Skeletal muscle satellite cell (primary cell): ENCODE data around the gene CRYGS.
"Not testable (repeated sequence)": the region's sequence is repeated elsewhere in the genome, so short reads cannot be mapped to it uniquely, and the experiment has no call there.

Experiments used
- H3K27me3 ChIP-seq: 2 replicates; pipeline ENCODE4 v1.7.0; 2013; ENCODE audit warnings: low read length; ENCODE audit not compliant: control insufficient read depth, insufficient read depth
- H3K36me3 ChIP-seq: 2 replicates; pipeline ENCODE4 v1.7.0; 2013; ENCODE audit warnings: mild to moderate bottlenecking, control low read depth, low read length; ENCODE audit not compliant: insufficient read depth
- H3K4me1 ChIP-seq: 2 replicates; pipeline ENCODE4 v1.7.0; 2013; ENCODE audit warnings: low read length; ENCODE audit not compliant: control insufficient read depth, insufficient read depth
- H3K4me2 ChIP-seq: 2 replicates; pipeline ENCODE4 v1.7.0; 2013; ENCODE audit warnings: mild to moderate bottlenecking, low read length
- H3K4me3 ChIP-seq: 2 replicates; pipeline ENCODE4 v1.7.0; 2013; ENCODE audit warnings: low read length
- H3K9ac ChIP-seq: 2 replicates; pipeline ENCODE4 v1.7.0; 2013; ENCODE audit warnings: mild to moderate bottlenecking, low read depth, low read length, moderate library complexity
- H3K9me3 ChIP-seq: replicated peaks from 2 replicates; pipeline ENCODE4 v1.7.0; 2013; ENCODE audit warnings: mild to moderate bottlenecking, control low read depth, low read length

The CRYGS gene

GRCh38 chr3:186549497-186549896 is 5.3 kb upstream of the CRYGS start:
- Histone ChIP-seq H3K27me3 (no peaks in the 10 kb centered on the region), H3K36me3 (peaks cover 37% of the 10 kb centered on the region), H3K9ac (no peak overlapping the region), H3K4me3 (no peak overlapping the region), H3K4me1 (peaks cover 5% of the 10 kb centered on the region), H3K4me2 (no peak overlapping the region), H3K9me3 (no peaks in the 10 kb centered on the region)

- peak overlapping the region; percentile 7 for H3K9ac ChIP-seq
- H3K27me3 ChIP-seq: no peaks in the 10 kb centered on the region
- H3K9me3 ChIP-seq: no peaks in the 10 kb centered on the region
- no peak overlapping the region for H3K4me3 ChIP-seq
- H3K4me2 ChIP-seq: peak overlapping the region; percentile 34
- peaks cover 33% of the 10 kb centered on the region for H3K4me1 ChIP-seq
- peaks cover 9% of the 10 kb centered on the region for H3K36me3 ChIP-seq
Measured at GRCh38 chr3:186540835-186541226, 3.3 kb downstream of the CRYGS start.

GRCh38 chr3:186540221-186540834 is 3.9 kb downstream of the CRYGS start:
- Histone ChIP-seq H3K4me1 (peaks cover 33% of the 10 kb centered on the region), H3K4me2 (peak overlapping the region; percentile 48), H3K27me3 (no peaks in the 10 kb centered on the region), H3K4me3 (no peak overlapping the region), H3K9ac (no peak overlapping the region), H3K9me3 (no peaks in the 10 kb centered on the region), H3K36me3 (peaks cover 9% of the 10 kb centered on the region)

- Histone ChIP-seq H3K4me2 (no peak overlapping the region), H3K9me3 (no peaks in the 10 kb centered on the region), H3K27me3 (no peaks in the 10 kb centered on the region), H3K36me3 (peaks cover 9% of the 10 kb centered on the region), H3K4me3 (no peak overlapping the region), H3K9ac (no peak overlapping the region), H3K4me1 (peaks cover 23% of the 10 kb centered on the region)
Measured at GRCh38 chr3:186538779-186539178, 5.4 kb downstream of the CRYGS start.

GRCh38 chr3:186536883-186537844 is 7.0 kb downstream of the CRYGS start:
- peaks cover 23% of the 10 kb centered on the region for H3K4me1 ChIP-seq
- no peak overlapping the region for H3K4me2 ChIP-seq
- H3K9ac ChIP-seq: no peak overlapping the region
- peaks cover 9% of the 10 kb centered on the region for H3K36me3 ChIP-seq
- no peaks in the 10 kb centered on the region for H3K9me3 ChIP-seq
- H3K4me3 ChIP-seq: no peak overlapping the region
- no peaks in the 10 kb centered on the region for H3K27me3 ChIP-seq

- Histone ChIP-seq H3K9me3 (no peaks in the 10 kb centered on the region), H3K4me2 (no peak overlapping the region), H3K27me3 (no peaks in the 10 kb centered on the region), H3K36me3 (peaks cover 9% of the 10 kb centered on the region), H3K4me3 (no peak overlapping the region), H3K4me1 (peaks cover 6% of the 10 kb centered on the region), H3K9ac (no peak overlapping the region)
Measured at GRCh38 chr3:186534113-186534669, 10.0 kb downstream of the CRYGS start.

GRCh38 chr3:186532598-186533072 is 11.5 kb downstream of the CRYGS start:
- no peak overlapping the region for H3K4me2 ChIP-seq
- H3K9me3 ChIP-seq: no peaks in the 10 kb centered on the region

GRCh38 chr3:186531694-186532093 is 12.5 kb downstream of the CRYGS start:
- H3K9me3 ChIP-seq, H3K36me3 ChIP-seq, H3K4me1 ChIP-seq, H3K4me3 ChIP-seq, H3K9ac ChIP-seq, H3K4me2 ChIP-seq, H3K27me3 ChIP-seq: not testable (repeated sequence)

More at GRCh38 chr3:186532598-186533072, 11.5 kb downstream of the CRYGS start:
- Histone ChIP-seq H3K36me3 (no peaks in the 10 kb centered on the region), H3K9ac (no peak overlapping the region), H3K27me3 (no peaks in the 10 kb centered on the region), H3K4me1 (peaks cover 6% of the 10 kb centered on the region), H3K4me3 (no peak overlapping the region)

- Histone ChIP-seq H3K9me3 (no peaks in the 10 kb centered on the region), H3K36me3 (no peaks in the 10 kb centered on the region), H3K27me3 (no peaks in the 10 kb centered on the region), H3K4me1 (no peaks in the 10 kb centered on the region), H3K9ac (no peak overlapping the region), H3K4me3 (no peak overlapping the region), H3K4me2 (no peak overlapping the region)
Measured at GRCh38 chr3:186530415-186530814, 13.8 kb downstream of the CRYGS start.

GRCh38 chr3:186529201-186529999 is 14.8 kb downstream of the CRYGS start:
- H3K36me3 ChIP-seq: no peaks in the 10 kb centered on the region
- no peak overlapping the region for H3K4me2 ChIP-seq
- no peak overlapping the region for H3K4me3 ChIP-seq
- H3K9ac ChIP-seq: no peak overlapping the region
- H3K27me3 ChIP-seq: no peaks in the 10 kb centered on the region
- H3K4me1 ChIP-seq: no peaks in the 10 kb centered on the region
- H3K9me3 ChIP-seq: no peaks in the 10 kb centered on the region

GRCh38 chr3:186526256-186526606 is 17.9 kb downstream of the CRYGS start:
- no peak overlapping the region for H3K9ac ChIP-seq
- no peaks in the 10 kb centered on the region for H3K4me1 ChIP-seq
- H3K4me2 ChIP-seq: no peak overlapping the region
- no peaks in the 10 kb centered on the region for H3K9me3 ChIP-seq
- no peak overlapping the region for H3K4me3 ChIP-seq
- H3K27me3 ChIP-seq: no peaks in the 10 kb centered on the region
- H3K36me3 ChIP-seq: no peaks in the 10 kb centered on the region
